ELR (cell line): Measurements from ENCODE around the gene KRT16.
"Not testable (repeated sequence)": the region's sequence is repeated elsewhere in the genome, so short reads cannot be mapped to it uniquely, and the experiment has no call there.

ENCODE experiments used
- DNase-seq: peaks from one replicate; pipeline ENCODE4 v3.0.0-alpha.2; 2015; ENCODE audit warnings: low read depth

KRT16 gene

DNA sequence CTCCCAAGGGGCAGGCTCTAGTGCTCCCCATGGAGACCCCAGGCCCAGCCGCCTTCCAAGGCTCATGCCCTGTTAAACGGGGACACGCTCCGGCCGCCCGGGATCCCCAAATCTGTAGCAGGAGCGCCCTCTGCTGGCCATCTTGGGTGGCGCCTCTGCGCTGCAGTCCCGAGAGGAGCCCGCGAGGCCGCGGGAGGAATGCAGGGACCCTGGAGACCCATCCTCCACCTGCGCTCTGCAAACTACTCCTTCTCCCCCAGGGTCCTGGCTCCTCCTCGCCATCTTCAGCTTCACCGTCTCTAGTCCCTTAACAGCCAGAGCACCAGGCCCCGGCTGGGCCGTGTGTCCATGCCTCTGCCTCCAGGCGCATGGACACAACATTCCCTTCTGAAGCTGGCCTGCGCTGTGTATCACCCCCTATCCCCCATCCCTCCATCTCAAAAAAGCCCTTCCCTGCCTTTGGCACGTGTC lies 35.4 kb upstream of the KRT16 start:
- DNase-seq = peak; percentile 79

DNA sequence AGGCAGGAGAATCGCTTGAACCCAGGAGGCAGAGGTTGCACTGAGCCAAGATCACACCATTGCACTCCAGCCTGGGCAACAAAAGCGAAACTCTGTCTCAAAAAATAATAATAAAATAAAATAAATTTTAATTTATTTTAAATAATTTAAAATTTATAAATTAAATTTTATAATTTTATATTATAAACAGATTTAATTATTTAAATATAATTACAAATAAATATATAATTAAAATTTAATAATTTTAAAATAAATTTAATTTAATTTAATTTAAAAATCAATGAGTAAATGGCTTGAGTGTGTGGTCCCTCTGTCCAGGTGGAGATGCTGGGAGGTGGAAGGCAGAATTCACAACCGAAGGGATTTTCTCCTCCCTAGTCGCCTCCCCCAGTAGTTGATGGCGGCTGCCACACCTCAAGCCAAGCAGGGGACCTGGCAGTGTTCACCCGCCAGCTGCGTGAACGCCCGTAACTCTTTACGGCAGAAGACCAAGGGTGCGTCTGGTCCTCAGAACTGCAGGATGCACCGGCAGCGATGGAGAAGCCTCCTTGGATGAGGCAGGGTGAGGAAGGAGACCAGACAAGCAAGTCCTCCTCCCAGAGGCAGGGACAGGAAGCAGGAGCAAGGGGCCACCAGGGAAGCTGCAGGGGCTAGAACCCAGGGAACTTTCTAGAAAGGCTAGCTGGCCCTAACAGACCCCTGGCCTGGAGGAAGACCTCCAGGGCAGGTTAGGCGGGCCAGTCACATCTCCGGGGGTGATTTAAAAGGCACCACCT lies 34.7 kb upstream of the KRT16 start:
- DNase-seq = no peak

DNA sequence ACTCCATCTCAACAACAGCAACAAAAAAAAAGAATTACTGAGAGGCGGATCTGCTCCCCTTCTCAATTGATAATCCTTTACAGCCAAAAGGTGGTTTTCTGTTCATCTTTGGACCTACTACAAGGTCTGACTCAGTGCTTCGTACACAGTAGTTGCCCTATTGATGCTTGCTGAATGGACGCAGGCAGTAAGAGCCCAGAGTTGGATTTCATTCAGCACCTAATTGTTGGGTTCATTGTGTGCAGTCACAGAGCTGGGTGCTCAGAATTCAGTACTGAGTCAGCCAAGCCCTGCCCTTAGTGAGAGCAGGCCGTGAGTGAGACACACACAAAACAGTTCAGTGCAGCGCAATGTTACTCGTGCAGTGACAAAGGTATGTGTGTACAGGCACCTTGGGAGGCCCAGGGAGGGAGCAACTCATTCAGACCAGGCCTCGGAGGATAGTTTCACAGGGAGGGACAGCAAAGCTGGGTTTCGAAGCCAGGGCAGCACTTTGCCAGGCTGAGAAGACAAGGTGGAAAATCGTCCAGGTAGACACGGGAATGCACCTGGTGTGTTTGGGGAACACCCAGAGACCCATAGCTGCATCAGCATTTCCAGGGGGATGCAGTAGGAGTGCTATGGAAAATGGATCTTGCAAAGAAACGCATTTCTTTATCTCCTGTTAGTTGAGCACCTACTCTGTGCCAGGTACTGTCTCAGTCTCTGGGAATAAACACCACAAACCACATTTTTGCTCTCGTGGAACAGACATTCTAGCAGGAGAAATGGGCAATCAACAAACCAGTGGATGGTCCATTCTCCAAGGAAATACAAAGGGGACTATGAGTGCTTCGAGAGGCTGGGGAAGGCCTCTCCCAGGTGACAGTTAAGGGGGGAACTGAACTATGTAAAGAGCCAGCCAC lies 29.9 kb upstream of the KRT16 start:
- no peak for DNase-seq

DNA sequence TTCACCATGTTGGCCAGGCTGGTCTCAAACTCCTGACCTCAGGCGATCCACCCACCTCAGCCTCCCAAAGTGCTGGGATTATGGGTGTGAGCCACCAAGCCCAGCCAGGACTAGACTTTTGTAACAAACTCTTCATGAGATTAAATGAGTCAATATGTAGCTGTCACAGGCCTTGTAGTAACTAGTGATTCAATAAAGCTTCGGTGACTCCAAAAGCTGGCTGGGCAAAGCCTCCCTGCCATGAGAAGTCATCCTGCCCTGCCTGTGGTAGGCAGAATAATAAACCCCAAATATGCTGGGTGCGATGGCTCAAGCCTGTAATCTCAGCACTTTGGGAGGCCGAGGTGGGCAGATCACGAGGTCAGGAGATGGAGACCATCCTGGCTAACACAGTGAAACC lies 28.0 kb upstream of the KRT16 start:
- DNase-seq = not testable (repeated sequence)

GRCh38 chr17:41639492-41640473 lies 27.2 kb upstream of the KRT16 start:
- no peak for DNase-seq

DNA sequence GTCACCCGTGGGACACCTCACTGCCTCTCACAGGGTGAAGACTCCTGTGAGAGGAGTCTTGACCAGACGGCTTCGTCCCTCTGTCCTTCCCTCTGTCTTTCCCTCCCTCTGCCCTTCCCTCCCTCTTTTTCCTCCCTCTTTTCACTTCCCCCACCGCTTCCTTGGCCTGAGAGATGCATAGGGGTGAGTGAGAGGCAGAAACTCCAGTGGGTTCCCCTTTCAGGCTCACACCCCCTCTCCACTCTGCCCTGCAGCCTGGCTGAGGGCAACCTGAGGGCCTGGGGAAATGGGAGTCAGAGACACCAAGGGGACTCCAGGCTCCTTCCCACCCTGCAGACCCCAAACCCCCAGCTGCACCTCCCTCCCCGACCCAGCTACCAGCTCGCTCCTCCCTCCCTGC lies 26.4 kb upstream of the KRT16 start:
- no peak for DNase-seq

DNA sequence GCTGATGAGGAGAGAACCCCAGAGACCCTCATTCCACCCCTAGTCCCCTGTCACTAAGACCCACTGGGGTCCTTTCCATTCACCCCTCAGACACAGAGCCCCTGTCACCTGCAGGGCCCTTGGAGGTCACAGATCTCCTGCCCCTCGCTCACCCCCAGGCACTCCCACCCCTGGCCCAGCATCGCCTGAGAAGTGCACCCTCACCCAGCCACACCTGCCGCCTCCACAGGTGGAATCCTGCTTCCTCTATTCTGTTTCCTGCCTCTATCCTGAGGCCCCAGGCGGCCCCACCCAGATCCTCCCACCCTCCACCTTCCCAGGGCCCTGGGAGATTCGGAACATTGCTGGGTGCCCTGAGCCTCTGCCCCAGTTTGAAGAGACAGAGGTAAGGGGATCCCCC lies 25.6 kb upstream of the KRT16 start:
- DNase-seq = no peak

DNA sequence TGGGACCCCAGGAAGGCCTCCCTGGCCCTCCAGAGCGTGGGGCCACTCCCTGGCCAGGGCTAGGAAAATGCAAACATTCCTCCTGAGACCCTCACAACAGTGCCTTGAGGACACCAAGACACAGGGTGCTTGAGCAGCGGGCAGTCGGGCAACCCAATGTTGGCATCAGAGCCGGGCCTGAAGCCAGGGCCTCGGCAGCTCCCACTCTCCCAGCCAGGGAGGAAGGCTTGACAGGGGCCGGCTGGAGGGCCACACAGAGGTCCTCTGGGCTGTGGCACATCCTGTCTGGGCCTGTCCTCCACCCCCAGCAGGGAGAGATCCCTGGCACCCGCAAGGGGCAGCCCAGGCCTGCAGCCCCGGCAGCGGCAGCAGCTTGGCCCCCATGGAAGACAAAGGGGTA lies 24.1 kb upstream of the KRT16 start:
- no peak for DNase-seq

DNA sequence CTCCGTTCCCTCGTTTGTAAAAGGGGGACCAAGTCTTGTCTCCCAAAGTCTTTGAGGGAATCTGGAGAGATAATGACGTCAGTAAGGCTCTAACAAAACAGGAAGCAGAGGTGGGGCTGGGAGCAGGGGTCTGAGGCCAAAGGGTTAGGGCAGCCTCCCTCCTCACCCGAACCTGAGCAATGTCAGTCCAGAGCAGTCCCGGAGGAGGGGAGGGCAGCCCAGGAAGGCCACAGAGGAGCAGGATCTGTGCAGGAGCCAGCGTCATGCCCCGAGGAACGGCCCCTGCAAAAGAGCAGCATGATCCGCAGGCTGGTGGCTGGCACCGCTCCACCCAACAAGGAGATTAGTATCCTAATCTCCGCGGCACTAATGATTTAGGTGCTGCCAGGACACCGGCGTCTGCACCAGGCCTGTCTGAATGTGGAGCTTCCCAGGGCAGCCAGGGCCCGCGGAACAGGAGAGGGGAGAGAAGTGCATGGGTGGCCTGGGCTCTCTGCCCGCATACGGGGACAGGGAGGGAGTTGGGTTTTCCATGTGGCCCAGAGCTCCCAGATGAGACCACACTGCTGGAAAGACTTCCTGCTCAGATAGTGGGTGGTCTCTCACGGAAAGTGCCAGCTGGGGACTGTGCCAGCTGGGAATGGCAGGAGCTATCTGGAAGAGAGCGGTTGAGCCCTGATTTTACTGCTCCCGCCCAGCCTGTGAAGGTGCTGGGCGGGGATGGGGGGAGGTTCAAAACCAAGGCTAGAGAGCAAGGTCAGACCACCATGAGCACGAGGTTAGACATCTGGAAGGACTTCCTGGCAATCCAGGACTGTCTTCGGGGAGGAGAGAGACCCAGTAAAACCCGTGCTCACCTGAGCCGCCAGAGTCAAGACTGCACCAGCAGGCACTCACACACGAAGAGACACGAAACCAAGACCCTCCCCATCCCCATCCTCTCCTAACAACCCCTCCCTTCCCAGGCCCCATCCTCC lies 22.8 kb upstream of the KRT16 start:
- no peak for DNase-seq

DNA sequence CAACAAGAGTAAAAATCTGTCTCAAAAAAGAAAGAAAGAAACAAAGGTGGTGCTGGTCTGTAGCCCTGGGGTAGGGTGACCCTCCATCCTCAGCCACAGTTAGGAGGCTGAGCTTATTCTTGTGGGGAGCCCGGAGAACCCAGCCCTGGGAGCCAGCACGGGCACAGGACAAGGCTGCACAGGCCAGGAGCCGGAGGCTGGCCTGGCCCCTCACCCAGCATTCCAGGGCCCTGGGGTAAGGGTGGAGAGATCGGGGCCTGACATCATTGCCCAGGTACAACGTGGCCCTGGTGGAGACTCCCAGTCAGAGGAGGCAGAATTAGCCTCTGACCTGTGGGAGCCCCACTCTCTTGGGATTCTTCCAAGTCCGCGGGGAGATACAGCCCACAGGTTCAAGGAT lies 22.1 kb upstream of the KRT16 start:
- DNase-seq = no peak

DNA sequence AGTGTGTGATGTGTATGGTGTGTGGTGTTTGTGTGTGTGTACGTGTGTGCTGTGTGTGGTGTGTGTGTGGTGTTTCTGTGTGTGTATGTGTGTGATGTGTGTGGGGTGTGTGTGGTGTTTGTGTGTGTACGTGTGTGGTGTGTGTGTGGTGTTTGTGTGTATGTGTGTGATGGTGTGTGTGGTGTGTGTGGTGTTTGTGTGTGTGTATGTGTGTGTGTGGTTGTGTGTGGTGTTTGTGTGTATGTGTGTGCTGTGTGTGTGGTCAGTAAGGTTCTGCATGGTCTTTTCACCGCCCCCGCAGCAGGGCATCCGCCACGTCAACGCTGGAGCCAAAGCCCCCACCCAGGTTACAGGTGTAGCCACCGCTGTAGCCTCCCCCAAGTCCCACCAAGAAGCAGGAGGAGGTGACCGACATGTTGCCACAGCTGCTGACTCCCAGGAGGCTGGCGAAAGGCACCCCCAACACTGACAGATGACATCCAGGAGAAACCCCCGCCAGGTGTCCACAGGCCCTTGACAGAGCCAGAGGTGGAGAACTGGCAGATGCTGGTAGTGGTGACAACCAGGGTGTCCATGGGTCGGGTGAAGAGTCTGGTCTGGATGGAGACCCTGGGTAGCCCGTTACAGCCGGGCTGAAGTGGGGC lies 21.1 kb upstream of the KRT16 start:
- peak; percentile 27 for DNase-seq

DNA sequence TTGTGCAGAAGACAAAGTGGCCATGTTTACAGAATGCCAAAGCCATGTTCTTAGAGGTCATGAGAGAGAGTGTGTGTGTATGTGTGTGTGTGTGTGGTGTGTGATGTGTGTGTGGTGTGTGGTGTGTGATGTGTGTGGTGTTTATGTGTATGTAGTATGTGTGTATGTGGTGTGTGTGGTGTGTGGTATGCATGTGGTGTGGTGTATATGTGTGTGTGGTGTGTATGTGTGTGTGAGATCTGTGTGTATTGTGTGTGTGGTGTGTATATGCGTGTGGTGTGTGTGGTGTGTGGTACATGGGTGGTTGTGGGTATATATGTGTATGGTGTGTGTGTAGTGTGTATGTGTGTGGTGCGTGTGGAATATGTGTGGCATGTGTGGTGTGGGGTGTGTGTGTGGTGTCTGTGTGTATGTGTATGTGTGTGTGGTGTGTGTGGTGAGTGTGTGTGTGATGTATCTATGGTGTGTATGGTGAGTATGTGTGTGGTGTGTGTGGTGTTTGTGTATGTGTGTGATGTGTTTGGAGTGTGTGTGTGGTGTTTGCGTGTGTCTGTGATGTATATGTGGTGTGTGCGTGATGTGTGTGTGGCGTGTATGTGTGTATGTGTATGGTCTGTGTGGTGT lies 20.0 kb upstream of the KRT16 start:
- DNase-seq = no peak

DNA sequence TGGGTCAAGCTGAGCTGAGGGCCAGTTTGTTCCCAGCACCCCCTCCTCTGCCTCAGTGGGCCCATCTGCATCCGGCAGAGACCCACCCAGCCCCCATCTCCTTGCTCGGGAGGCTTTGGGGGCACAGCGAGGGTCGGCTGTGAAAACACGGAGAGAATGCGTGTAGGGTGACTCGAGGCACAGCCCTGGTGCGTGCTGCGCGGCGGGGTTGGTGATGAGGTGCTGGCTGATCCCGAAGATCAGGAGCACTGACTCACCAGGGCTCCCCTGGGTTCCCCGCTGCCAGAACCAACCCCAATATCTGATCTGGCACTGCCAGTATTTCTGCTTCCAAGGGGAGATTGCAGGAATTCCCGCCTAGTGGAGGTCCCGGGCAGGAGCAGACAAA lies 19.3 kb upstream of the KRT16 start:
- DNase-seq = no peak

DNA sequence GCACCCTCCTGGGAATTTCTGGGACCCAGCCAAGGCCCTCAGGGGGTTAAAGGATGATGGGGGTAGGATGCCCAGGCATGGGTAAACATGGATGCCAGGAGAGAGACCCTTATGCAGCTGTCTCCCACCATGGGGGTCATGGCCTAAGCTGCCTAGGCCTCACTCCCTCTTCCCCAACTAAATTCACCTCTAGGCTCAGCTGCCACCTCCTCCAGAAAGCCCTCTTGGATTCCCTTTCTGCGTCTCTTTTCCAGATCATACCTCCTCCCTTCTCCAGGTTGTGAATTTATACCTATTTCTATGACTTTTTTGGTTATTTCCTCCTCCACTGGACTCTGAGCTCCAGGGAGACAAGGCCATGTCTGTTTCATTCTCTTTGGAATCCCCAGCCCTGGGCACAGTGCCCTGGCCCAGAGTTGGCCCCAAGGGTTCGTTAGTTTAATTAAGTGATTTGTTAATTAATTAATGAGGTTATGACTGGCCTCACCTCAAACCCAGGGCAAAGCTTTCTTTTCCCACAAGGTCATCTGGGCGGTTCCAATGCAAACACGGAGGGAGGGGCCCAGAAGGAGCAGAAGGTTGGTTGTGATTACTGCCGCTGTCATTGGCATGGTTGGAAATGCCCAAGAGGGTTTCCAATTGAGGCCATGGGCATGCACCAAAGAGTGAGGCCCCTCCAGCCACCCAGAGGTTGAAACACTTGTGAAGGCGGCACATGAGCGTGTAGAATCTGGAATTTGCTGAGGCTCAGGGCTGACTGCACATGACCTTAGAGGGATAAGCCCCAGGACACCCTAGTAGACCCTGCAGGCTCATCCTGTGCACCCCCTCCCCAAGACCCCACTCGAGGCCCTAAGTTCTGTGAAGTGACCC lies 18.7 kb upstream of the KRT16 start:
- no peak for DNase-seq

DNA sequence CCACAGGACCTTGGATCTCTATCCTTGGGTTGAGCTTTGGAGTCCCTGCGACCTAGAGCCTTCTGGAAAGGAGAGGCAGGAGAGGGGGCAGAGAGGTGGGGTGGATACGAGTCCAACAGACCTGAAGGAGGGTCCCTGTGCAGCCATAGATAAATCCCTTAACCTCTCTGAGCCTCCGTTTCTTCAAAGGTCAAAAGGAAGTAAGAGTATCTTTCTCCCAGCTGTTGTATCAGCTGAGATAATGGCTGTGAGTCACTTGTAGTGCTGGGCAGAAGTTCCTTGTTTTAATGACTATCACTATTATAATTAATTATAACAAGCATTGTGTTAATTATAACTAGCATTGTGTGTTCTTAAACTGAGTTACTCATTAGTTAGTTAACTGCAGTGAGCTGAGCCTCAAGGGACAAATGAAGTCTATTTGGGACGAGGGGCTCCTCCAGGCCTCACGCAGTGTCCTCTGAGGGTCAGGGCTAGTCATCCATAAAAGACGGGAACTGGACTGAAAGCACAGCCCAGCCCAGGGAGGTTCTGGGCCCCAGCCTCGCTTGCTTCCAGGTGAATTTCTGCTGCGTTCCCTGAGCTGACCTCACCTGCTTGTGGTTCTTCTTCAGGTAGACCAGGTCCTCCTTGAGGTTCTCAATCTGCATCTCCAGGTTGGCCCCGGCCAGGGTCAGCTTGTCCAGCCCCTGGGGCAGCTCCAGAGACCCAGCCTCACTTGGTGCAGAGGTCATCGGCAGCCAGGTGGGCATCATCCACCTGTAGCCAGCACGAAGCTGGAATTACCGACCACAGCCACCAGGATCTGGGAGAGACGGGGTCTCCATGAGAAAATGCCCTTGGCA lies 17.5 kb upstream of the KRT16 start:
- no peak for DNase-seq

DNA sequence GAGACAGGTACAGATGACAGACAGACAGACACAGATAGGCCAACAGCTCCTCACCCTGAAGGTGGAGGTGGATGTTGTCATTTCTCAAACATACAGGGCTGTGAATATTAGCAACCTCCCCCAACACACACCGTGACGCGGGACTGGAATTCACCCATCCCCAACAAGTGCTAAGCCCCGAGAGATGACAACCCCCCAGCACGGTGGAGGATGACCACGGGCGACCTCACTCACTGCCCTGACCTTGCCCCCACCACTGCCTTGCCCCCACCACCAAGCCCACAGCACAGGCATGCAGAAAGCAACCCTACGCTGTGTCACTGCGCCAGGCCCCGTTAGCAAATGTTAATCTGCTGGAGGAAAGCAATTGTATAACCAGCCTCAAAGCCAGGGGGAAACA lies 16.7 kb upstream of the KRT16 start:
- no peak for DNase-seq

- DNase-seq = not testable (repeated sequence)
Observed at GRCh38 chr17:41628621-41629255, 16.2 kb upstream of the KRT16 start.

GRCh38 chr17:41628073-41628370 lies 15.5 kb upstream of the KRT16 start:
- DNase-seq = not testable (repeated sequence)
